ENCODE data around the gene CDK9. TPM values are rescaled to one million over a fixed set of nuclear protein-coding genes. Genes with fewer than 3 reads are reported as not detected.
A peak's percentile ranks its signal among the peaks of the same experiment; 100 is the strongest.

The CDK9 gene
- total and polyA plus RNA-seq, 10 of the 15 experiments (the other 5 are each of a cell fraction or from before 2014, with no cell fraction given): 7.3 to 92.6 (median 51.6) TPM

DNA sequence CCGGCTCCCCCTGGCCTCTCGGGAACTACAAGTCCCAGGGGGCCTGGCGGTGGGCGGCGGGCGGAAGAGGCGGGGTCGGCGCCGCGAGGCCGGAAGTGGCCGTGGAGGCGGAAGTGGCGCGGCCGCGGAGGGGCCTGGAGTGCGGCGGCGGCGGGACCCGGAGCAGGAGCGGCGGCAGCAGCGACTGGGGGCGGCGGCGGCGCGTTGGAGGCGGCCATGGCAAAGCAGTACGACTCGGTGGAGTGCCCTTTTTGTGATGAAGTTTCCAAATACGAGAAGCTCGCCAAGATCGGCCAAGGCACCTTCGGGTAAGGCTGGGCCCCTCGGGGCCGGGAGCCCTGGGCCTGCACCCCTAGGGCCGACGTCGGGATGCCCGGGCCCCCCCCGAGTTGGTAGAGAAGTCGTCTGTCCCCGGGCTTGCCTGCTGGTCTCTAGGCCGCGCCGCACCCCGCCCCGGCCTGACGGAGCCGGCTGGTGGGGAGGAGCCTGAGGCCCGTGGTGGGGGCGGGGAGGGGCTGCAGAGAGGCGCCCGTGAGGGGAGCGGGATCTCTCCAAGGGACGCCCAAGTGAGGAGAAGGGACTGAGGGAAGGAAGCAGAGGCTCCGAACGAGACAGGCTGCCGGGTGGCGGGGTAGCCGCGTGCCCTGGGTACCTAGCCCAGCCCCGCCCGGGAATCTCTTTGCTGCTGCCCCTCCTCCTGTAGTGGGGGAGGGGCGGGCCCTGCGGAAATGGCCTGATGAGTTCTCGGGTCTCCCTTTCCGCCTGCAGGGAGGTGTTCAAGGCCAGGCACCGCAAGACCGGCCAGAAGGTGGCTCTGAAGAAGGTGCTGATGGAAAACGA is at the start of gene CDK9 (continued):
- TF ChIP-seq, protein P1, sequence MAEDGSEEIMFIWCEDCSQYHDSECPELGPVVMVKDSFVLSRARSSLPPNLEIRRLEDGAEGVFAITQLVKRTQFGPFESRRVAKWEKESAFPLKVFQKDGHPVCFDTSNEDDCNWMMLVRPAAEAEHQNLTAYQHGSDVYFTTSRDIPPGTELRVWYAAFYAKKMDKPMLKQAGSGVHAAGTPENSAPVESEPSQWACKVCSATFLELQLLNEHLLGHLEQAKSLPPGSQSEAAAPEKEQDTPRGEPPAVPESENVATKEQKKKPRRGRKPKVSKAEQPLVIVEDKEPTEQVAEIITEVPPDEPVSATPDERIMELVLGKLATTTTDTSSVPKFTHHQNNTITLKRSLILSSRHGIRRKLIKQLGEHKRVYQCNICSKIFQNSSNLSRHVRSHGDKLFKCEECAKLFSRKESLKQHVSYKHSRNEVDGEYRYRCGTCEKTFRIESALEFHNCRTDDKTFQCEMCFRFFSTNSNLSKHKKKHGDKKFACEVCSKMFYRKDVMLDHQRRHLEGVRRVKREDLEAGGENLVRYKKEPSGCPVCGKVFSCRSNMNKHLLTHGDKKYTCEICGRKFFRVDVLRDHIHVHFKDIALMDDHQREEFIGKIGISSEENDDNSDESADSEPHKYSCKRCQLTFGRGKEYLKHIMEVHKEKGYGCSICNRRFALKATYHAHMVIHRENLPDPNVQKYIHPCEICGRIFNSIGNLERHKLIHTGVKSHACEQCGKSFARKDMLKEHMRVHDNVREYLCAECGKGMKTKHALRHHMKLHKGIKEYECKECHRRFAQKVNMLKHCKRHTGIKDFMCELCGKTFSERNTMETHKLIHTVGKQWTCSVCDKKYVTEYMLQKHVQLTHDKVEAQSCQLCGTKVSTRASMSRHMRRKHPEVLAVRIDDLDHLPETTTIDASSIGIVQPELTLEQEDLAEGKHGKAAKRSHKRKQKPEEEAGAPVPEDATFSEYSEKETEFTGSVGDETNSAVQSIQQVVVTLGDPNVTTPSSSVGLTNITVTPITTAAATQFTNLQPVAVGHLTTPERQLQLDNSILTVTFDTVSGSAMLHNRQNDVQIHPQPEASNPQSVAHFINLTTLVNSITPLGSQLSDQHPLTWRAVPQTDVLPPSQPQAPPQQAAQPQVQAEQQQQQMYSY (CRISPR knock-in tag; IDR thresholded peaks at IDR 0.05): no peak
- TF ChIP-seq POLR2A (IDR thresholded peaks at IDR 0.05; ENCODE audit: low read depth, low read length) (peak; percentile 83), RAD21 (IDR thresholded peaks at IDR 0.05; ENCODE audit: insufficient read depth, low read depth, low read length) (peak; percentile 42; the same call in 1 of the 2 replicates), BCL11A (IDR thresholded peaks at IDR 0.05; ENCODE audit: low read depth, low read length) (no peak), SREBF1 (IDR thresholded peaks at IDR 0.05; ENCODE audit: low read length) (no peak; the same call in 1 of the 2 replicates), NFYA (IDR thresholded peaks at IDR 0.05; ENCODE audit: borderline replicate concordance, low read depth, low read length) (no peak), HDGF (IDR thresholded peaks at IDR 0.05) (0 out of 2 replicates have a peak, but pooled peaks have one; percentile 41), CHD1 (IDR thresholded peaks at IDR 0.05; ENCODE audit: low read depth, low read length) (no peak)
- TF ChIP-seq, protein P2, sequence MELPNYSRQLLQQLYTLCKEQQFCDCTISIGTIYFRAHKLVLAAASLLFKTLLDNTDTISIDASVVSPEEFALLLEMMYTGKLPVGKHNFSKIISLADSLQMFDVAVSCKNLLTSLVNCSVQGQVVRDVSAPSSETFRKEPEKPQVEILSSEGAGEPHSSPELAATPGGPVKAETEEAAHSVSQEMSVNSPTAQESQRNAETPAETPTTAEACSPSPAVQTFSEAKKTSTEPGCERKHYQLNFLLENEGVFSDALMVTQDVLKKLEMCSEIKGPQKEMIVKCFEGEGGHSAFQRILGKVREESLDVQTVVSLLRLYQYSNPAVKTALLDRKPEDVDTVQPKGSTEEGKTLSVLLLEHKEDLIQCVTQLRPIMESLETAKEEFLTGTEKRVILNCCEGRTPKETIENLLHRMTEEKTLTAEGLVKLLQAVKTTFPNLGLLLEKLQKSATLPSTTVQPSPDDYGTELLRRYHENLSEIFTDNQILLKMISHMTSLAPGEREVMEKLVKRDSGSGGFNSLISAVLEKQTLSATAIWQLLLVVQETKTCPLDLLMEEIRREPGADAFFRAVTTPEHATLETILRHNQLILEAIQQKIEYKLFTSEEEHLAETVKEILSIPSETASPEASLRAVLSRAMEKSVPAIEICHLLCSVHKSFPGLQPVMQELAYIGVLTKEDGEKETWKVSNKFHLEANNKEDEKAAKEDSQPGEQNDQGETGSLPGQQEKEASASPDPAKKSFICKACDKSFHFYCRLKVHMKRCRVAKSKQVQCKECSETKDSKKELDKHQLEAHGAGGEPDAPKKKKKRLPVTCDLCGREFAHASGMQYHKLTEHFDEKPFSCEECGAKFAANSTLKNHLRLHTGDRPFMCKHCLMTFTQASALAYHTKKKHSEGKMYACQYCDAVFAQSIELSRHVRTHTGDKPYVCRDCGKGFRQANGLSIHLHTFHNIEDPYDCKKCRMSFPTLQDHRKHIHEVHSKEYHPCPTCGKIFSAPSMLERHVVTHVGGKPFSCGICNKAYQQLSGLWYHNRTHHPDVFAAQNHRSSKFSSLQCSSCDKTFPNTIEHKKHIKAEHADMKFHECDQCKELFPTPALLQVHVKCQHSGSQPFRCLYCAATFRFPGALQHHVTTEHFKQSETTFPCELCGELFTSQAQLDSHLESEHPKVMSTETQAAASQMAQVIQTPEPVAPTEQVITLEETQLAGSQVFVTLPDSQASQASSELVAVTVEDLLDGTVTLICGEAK (IDR thresholded peaks at IDR 0.05; ENCODE audit: borderline replicate concordance): no peak
- TF ChIP-seq, protein P3, sequence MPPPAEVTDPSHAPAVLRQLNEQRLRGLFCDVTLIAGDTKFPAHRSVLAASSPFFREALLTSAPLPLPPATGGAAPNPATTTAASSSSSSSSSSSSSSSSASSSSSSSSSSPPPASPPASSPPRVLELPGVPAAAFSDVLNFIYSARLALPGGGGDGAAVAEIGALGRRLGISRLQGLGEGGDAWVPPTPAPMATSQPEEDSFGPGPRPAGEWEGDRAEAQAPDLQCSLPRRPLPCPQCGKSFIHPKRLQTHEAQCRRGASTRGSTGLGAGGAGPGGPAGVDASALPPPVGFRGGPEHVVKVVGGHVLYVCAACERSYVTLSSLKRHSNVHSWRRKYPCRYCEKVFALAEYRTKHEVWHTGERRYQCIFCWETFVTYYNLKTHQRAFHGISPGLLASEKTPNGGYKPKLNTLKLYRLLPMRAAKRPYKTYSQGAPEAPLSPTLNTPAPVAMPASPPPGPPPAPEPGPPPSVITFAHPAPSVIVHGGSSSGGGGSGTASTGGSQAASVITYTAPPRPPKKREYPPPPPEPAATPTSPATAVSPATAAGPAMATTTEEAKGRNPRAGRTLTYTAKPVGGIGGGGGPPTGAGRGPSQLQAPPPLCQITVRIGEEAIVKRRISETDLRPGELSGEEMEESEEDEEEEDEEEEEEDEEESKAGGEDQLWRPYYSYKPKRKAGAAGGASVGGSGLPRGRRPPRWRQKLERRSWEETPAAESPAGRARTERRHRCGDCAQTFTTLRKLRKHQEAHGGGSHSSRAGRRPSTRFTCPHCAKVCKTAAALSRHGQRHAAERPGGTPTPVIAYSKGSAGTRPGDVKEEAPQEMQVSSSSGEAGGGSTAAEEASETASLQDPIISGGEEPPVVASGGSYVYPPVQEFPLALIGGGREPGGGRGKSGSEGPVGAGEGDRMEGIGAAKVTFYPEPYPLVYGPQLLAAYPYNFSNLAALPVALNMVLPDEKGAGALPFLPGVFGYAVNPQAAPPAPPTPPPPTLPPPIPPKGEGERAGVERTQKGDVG (CRISPR knock-in tag; IDR thresholded peaks at IDR 0.05): no peak
- TF ChIP-seq, protein P4, sequence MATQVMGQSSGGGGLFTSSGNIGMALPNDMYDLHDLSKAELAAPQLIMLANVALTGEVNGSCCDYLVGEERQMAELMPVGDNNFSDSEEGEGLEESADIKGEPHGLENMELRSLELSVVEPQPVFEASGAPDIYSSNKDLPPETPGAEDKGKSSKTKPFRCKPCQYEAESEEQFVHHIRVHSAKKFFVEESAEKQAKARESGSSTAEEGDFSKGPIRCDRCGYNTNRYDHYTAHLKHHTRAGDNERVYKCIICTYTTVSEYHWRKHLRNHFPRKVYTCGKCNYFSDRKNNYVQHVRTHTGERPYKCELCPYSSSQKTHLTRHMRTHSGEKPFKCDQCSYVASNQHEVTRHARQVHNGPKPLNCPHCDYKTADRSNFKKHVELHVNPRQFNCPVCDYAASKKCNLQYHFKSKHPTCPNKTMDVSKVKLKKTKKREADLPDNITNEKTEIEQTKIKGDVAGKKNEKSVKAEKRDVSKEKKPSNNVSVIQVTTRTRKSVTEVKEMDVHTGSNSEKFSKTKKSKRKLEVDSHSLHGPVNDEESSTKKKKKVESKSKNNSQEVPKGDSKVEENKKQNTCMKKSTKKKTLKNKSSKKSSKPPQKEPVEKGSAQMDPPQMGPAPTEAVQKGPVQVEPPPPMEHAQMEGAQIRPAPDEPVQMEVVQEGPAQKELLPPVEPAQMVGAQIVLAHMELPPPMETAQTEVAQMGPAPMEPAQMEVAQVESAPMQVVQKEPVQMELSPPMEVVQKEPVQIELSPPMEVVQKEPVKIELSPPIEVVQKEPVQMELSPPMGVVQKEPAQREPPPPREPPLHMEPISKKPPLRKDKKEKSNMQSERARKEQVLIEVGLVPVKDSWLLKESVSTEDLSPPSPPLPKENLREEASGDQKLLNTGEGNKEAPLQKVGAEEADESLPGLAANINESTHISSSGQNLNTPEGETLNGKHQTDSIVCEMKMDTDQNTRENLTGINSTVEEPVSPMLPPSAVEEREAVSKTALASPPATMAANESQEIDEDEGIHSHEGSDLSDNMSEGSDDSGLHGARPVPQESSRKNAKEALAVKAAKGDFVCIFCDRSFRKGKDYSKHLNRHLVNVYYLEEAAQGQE (IDR thresholded peaks at IDR 0.05; ENCODE audit: low read depth, low read length): no peak
